HL-60 (cell line): ENCODE measurements around the gene CERS4.

Experiments
- CTCF ChIP-seq: IDR thresholded peaks from one replicate; pipeline ENCODE4 v1.5.1; 2011; ENCODE audit warnings: low read length, control low read depth, inconsistent platforms; ENCODE audit not compliant: insufficient read depth
- GABPA ChIP-seq: IDR thresholded peaks from 2 replicates; pipeline ENCODE4 v1.6.1; 2012; ENCODE audit warnings: low read depth

- no peak for TF ChIP-seq CTCF
- no peak for TF ChIP-seq GABPA
These were observed 33.1 kb downstream of the CERS4 start for GRCh38 chr19:8242211-8242821.
